Stimulated activated CD4-positive, alpha-beta T cell treated with anti-CD3 and anti-CD28 coated beads, Interleukin-4, amount 100 ng/mL, for 24 hours (primary cell): ENCODE measurements around the gene CST5.
A peak's percentile ranks its signal among the peaks of the same experiment; 100 is the strongest.
"Not testable (repeated sequence)": the region's sequence is repeated elsewhere in the genome, so short reads cannot be mapped to it uniquely, and the experiment has no call there.

Experiments used
- DNase-seq: peaks from one replicate; pipeline ENCODE4 v3.0.0-alpha.2; 2020

CST5 gene, protein sequence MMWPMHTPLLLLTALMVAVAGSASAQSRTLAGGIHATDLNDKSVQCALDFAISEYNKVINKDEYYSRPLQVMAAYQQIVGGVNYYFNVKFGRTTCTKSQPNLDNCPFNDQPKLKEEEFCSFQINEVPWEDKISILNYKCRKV

DNA sequence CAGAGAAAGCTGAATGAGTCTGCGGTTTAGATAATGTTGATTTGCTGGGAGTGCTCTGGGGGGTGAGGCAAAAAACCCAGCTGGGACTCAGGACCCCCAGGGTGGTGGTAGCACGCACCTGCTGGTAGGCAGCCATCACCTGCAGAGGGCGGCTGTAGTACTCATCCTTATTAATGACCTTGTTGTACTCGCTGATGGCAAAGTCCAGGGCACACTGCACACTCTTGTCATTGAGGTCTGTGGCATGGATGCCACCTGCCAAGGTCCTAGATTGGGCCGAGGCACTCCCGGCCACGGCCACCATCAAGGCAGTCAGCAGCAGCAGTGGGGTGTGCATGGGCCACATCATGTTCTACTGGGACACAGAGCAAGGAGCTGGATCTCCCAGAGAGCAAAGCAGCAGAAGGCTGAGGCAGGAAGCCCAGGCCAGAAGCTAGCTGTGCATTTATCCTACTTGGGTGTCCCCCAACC lies at the start of gene CST5:
Gene CST5, minus strand, starts transcription at position 421 of the 471 bp plus-strand sequence. Its CDS starts 72 bp downstream, at position 349.
- DNase-seq: no peak

DNA sequence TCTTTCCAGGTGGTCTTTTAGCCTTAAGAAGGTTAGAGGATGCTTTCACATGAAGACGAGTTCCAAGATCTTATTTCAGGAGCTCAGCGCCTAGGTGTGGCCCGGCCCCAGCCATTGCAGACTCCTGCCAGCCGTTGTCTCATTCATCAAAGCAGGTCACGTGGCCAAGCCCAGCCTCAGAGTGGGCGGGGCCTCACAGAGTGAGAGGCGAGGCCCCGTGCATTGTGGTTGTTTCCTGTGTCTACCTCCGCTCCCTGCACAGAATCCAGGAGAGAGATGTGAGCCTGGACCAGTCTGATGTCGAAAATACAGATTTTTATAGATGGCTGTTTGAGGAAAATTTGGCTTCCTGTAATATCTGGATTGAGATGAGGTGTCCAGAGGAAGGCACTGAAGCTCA lies 49.2 kb upstream of the CST5 start:
- peak; percentile 27 for DNase-seq

DNA sequence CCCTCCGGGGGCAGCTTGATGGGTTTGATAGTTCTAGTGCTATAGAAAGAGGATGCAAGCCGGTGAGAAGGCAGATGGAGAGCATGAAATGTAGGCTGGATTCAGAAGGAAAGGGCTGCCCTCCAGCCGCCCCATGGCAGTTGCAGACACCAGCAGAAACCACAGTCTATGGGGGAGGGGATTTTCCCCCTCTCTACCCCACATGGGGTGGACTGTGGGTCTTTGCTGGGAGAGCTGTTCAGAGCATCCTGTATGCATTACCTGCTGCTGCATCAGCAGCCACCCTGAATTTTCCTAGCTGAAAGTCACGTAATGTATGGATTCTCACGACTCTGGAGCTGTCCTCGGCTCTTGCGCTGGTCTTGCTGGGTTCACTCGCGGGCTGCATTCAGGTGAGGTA lies 48.8 kb upstream of the CST5 start:
- no peak for DNase-seq

DNA sequence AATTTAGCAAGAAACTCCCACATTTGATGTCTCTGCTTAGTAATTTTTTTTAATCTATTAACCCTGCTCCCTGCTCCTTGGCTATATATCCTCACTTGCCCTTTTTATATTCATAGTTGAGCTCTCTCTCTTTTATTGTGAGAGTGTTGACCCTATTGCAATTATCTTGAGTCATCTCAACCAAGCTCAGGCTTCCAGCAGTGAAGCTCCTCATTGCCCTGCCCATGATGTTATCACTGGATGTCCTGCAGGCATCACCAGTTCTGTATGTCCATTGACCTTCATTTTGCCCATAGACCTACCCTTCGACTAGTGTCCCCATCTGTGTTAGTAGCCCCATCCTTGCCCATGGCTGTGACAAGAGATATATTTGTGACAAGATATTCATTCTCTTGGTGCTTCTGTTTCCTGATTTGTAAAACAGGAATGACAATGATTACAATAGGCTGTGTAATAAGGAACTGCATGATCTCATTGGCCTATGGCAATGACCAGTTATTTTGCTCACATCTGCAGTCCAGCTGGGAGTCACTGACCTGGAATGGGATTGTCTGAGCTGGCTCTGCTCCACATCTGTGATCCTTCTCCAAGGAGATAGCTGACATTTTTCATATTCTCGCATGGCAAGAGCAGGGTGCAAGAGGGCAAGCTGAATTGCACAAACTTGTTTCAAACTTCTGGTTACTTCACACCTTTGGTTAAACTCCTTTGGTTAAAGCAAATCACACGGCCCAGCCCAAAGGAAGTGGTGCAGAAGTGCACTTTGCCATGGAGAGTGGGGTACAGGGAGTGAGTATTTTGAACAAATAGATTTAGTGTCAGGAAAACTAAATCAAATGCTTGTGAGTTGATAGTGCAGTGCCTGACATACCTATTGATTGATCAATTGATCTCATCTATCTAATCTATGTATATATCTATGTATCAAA lies 47.7 kb upstream of the CST5 start:
- no peak for DNase-seq

DNA sequence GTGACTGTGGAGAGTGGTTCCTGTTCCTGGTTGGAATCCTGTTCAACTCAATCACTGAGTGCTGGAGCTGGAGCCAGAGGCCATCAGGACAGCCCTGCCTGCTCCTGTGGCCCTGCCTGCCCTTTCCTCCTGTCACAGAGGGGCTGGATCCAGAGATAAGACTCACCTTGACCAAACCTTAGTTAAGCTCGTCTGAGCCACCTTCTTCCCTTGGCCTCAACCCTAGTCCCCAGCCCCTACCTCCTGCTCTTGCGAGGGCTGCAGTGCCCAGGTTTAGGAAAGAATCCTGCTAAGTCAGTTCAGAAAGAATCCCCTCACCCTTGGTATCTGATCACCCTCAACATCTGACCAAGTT lies 47.0 kb upstream of the CST5 start:
- DNase-seq: no peak

DNA sequence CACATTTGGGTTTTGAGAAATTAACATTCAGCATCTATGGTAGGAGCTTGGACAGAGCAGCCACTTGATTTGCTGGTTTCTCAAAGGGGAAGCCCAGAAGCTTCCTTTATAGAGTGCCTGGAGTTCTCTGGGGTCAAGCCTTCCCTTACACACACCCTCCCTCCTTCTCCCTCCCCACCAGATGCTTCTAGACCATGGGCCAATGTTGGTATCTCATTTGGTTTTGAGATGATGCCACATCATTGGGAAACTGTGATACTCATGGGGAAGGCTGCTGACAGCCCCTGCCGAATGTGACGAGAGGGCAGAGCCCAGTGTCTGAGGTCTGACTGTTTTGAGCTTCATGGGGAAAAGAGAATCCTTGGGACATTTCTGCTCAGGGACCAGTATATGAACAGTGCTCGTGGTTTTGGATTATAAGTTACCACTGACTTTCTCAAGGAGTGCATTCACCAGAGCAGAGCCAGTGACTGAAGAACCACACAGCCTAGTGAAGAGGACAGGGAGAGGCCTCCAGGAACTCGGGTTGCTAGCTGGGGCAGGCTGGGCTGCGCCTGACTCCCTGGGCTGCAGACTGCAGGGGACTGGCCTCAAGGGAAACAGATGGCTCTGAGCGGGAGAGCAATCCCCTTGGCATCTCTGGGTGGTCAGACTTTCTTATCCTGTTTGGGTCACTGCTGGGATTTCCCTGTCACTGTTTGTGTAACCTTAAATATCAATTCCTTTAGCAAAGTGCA lies 46.4 kb upstream of the CST5 start:
- no peak for DNase-seq

DNA sequence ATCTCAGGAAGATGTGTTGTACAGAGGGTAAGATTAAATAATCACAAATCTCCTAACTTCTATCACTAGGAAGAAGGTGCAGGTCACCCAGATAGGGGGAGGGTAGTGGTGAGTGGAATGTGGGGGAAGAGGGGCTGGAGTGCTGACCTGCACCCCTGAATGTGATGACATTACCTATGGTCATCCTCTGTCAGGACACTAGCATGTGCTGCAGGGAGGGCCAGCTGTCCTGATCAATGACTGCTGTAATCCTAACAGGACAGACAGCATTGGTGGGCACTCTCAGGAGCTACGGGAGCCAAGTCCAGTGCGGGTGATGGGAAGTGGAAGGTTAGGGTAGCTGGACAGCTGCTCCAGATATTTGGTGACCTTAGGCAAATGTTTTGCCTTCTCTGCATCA lies 45.2 kb upstream of the CST5 start:
- DNase-seq: no peak

DNA sequence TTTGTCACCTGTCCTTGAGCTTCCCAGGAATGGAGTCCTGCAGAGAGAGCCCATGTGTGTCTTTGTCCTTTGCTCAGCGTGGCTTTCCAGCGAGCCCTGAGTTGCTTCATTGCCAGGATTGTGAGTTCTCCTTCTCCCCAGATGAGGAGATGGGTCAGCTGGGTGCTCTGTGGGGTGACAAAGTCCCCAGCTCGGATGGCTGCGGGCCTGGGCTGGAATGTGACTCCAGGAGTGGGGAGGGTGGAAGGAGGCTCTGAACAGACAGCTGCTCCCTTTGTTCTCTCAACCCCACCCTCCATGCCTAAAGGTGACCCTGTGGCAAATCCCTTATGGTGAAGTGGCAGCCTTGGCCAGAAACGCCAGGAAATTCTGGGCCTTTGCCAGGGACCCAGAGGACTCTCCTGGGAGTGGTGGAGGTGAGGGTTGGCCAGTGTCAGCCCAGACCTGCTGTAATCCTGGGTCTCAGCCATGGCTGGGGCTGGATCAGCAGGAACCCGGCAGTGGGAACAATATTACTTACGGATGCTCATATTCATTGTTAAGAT lies 44.4 kb upstream of the CST5 start:
- DNase-seq: no peak

DNA sequence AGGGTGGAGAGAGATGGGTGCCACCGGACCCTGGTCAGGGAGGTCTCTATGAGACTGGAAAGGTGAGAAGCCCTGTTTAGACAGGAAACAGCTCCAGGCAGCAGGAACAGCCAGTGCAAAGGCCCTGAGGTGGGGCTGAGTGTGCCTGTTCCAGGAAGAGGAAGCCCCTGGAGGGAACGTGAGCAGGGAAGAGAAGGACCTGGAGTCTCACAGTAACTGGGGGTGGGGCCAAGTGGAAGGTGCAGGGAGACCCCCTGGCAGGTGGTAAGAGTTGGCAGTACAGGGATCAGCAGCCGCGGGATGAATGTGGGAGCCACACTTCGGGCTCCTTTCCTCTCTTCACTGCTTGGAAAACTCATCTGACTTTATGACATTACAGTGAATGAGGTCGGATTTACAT lies 43.8 kb upstream of the CST5 start:
- DNase-seq: no peak

DNA sequence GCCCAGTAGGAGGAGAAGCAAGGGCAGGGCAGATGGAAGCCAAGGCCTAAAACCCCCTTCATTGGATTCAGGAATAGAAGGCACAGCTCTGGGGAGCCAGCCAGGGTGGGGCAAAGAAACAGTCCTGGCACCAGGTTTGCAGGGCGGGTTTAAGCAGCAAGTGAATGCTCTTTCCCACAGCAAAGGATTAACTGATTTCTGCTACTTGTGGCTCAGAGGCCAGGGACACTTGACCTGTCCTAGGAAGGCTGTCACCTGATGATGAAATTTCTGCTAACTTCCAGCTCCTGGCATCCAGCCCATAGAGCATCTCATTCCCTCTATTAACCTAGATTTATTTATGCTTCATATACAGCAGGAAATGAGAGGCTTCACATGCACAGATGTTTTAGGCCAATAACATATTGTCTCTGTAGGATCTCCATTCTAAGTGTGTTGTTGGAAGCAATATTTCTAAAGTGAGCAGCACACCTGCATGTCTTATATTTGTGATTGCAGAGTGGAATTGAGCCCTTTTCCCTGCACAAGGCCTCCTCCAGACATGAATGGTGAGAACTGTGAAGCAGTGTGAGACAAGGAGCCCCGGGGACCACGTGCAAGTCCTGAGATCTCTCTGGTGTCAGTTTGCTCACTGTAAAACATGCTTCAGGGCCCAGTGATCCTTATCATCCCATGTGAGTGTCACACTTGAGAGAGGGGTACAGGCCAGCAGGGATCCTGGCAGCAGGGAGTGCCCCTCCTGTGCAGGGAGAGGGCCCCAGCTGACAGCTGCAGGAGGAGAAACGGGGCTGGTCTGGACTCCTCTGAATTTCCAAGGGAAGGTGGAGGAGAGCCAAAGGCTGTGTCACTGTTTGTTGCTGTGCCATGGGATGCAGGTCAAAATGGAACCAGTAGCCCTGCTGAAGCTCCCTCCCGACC lies 41.1 kb upstream of the CST5 start:
- no peak for DNase-seq

DNA sequence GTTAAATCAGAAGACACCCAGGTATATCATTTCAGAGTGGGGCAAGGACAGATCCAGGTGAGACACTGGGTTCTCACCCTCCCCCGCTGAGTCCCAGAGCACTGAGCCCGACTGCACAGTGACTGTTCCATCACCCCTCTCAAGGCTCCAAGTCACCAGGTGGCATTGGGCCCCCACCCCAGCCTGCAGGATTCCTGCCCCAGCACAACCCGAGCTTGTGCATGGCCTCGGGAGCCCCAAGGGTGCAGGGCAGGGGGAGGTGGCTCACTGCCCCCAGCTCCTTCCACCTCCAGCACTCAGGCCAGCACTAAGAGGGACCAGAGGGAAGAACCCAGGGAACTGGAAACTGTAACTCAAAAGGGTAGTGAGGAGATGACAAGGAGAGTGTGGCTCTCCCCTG lies 39.3 kb upstream of the CST5 start:
- no peak for DNase-seq

DNA sequence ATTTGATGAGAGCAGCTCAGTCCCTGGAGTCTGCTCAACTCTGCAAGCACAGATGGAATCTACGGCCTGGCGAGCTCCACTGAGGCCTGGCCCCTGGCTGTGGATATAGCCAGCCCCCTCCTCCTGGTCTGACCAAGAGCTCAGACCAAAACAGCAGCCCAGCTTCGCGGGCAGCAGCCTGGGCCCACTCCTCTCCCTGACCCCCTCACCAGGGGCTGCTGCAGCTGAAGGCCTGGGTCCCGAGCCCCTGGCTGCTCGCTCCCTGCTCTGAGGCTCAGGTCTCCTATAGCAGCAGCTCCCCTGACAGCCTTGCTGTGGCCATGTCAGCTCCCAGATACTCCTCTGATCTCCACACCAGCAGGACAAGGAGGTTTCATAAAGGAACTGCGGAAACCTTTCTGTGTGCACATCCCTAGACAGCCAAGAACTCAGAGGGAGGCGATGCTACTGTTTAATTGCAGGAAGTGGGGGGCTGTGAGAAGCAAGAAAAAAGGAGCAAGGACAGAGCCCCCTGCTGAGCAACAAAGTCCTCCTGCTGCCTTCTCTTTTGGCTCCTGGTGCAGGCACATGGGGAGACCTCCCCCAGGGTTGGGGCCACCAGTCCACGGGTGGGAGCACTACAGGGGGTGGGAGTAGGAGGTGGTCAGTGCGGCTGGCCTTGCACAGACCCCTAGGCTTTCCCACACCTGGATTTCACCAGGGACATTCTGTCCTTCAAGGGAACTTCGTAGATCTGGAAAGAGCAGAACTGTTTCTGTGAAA lies 38.7 kb upstream of the CST5 start:
- DNase-seq: no peak

DNA sequence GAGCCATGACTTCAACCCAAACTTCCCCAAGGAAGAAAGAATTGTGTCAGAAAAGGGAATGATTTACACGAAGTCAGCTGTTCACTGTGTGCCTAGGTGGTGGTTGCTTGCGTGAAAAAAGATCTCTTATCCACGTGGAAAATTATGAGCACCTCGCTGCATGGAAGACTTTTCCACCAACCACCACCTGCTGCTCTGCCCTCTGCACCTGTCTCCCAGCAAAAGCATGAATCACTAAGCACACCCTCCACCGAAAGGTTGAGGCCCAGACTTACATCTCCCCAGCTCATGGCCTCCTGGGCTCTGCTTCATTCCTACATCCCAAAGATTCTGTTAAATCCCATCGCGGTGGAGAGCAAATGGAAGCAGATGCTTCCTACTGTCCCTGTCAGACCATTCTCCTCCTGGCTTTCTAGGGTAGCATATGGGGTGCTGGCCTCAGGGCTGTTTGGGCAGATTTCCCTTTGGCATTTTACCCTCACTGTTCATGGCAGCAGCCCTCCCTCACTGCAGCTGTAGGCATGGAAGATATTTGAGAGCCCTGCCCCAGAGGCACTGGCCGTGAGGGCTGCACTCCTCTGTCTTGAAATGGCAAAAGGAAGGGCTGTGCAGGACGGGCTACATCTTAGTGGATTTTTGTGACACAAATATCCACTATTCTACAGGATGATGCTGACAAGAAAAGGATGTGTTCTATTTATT lies 37.6 kb upstream of the CST5 start:
- DNase-seq: no peak

DNA sequence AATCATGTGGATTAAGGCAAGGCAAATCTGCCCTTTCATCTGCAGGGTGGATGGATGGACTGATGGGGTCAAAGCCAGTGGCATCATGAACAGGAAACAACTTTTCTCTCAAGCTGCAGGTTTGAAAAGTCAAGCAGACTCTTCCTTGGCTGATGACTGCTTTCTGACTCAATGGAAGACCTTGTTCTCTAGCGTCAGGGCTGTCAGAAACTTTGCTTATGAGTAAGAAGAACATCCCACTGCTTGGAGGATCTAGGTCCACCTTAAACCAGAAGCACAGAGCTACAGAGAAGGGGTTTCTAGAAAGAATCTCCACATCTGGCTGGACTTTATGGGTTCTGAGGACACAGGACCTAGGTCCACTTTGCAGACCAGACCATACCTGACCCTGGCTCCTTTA lies 36.3 kb upstream of the CST5 start:
- no peak for DNase-seq

DNA sequence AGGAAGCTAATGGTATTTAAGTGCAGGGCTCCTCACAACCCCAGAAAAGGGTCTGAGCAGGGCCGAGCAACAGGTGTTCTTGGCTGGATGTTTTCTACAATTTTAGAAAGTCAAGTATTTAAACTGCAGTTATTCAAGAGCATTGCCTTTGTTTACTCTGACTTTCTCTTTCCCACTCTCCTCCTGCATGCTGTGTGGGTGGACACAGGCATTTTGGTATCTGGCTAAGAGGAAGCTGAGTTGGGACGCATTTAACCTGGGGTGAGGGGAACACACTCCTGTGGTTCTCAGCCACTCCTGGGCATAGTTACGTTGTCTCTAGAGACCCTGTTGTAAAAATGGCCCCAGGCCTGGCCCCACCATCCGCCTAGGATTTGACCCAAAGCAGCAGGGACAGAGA lies 34.9 kb upstream of the CST5 start:
- not testable (repeated sequence) for DNase-seq

DNA sequence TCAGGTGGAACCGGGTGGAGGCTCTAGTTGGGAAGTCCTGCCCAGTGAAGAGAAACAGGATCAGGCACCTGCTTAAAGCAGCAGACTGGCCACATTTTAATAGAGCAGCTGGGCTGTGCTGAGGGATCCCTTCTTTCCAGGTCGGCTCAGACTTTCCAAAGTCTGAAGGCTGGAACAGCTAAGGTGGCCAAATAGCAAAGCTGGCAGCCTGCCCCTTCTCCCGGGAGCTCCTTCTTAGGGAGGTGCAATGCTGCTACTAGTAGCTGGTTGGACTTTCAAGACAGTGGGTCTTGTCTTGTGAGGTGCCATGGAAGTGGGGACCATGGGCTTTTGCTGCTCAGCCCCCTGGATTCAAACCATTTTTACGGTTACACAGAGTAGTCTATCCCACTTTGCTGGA lies 30.7 kb upstream of the CST5 start:
- DNase-seq: no peak

DNA sequence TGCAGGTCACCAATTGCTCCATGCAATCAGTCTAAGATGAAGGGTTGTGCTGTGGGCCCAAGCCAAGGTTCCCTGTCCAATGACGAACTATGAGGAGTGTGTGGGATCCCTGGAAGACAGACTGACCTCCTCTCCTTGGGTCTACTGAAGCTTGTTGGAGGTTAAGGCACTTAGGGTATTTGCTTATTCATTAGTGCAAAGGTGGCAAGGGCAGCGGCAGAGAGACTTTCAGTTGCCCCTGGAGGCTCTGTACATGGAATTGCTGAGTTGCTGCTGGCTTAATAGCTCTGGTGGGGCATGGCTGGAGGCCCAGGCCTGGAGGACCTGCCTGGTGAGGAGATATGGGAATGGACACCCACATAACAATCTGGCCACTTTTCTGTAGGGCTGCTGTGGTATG lies 29.8 kb upstream of the CST5 start:
- no peak for DNase-seq

DNA sequence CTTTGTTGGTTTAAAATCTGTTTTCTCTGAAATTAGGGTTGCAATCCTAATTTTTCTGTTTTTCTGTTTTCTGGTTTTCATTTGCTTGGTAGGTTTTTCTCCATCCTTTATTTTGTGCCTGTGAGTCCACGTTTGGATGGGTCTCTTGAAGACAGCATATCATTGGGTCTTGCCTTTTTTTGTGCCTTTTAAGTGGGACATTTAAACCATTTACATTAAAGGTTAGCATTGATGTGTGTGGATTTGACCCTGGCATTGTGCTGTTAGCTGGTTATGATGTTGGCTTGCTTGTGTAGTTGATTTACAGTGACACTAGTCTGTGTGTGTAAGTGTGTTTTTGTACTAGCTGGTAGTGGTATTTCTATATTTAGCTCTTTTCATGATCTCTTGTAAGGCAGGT lies 28.0 kb upstream of the CST5 start:
- DNase-seq: no peak

DNA sequence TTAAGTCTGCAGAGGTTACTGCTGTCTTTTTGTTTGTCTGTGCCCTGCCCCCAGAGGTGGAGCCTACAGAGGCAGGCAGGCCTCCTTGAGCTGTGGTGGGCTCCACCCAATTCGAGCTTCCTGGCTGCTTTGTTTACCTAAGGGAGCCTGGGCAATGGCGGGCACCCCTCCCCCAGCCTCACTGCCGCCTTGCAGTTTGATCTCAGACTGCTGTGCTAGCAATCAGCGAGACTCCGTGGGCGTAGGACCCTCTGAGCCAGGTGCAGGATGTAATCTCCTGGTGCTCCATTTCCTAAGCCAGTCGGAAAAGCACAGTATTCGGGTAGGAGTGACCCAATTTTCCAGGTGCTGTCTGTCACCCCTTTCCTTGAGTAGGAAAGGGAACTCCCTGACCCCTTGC lies 22.8 kb upstream of the CST5 start:
- not testable (repeated sequence) for DNase-seq

DNA sequence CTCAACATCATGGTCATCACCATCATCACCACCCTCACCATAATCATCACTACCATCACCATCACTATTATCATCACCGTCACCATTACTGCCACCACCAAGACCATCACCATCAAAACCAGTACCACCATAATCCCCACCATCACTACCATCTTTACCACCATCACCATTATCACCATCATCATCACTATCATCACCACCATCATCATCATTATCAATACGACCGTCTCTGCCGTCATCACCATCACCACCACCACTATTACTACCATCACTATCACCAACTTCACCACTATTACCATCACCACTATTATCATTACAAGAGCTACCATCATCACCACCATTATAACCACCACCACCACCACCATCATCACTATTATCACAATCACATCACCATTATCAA lies 11.3 kb upstream of the CST5 start:
- DNase-seq: not testable (repeated sequence)

DNA sequence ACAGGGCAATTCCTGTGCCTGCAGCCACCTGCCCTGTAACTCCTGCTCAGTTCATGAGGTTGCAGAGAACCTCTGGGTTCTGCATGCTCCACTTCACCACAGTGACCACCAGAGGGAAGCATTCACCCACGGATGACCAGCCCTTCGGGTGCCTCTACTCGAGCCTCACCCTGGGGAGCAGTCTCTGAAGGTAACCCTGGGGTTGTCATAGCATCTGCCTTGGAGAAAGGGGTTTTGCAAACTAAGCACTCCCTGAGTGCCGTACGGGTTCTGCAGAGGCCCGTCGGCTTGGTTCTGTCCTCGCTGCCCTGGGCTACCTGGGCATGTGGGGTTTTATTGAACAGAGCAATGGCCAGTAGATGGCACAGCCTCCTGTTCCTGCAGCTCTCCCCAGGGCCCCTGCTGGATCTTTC lies 10.2 kb upstream of the CST5 start:
- peak; percentile 61 for DNase-seq
